A673 (cell line): ENCODE measurements around the gene CSNK1G2.

Source experiments
- CTCF ChIP-seq: fragments of 300-800, 200-600 bp; sonication (generic); conservative IDR thresholded peaks from 2 replicates; pipeline ENCODE4 v1.5.1; 2017; ENCODE audit warnings: low read depth, mild to moderate bottlenecking, antibody characterized with exemption, low read length, moderate library complexity, mixed read lengths
- EZH2 ChIP-seq: fragments of 200-600 bp; sonication (generic); IDR thresholded peaks from 2 replicates; pipeline ENCODE4 v1.6.1; 2017; ENCODE audit warnings: borderline replicate concordance, low read depth, mild to moderate bottlenecking, mixed read lengths, antibody characterized with exemption, low read length; ENCODE audit not compliant: poor library complexity, severe bottlenecking

- no peak for TF ChIP-seq CTCF
- no peak for TF ChIP-seq EZH2
These were observed 16.5 kb upstream of the CSNK1G2 start for GRCh38 chr19:1924320-1924961.
